Omental fat pad (tissue), 4 donors: ENCODE results near the gene TRIM17. TPM values are rescaled to one million over a fixed set of nuclear protein-coding genes. Genes with fewer than 3 reads are reported as not detected.
"Not testable (repeated sequence)": the region's sequence is repeated elsewhere in the genome, so short reads cannot be mapped to it uniquely, and the experiment has no call there.

Experiments used
- ATAC-seq: fragments of 150-250 bp; one replicate; pipeline ENCODE4 v1.9.1; 2016; ENCODE audit warnings: mild to moderate bottlenecking, moderate library complexity; ENCODE audit not compliant: low FRiP score
- DNase-seq: peaks from one replicate; pipeline ENCODE4 v3.0.0-alpha.2; 2019; ENCODE audit warnings: low spot score
- total RNA-seq, 4 donors: library from RNA; depleted of rRNA; stranded (reverse); fragments of >200 nt; gene quantifications; one replicate each; pipeline ENCODE4 v1.1.0, GENCODE V29; 2016
- TF ChIP-seq, protein P1 (sequence below), 3 donors: fragments of 450-650 bp; IDR thresholded peaks; one replicate each; pipeline ENCODE4 v1.5.1; 2016 to 2017; ENCODE audit warnings: antibody characterized with exemption in 3 of 3, mild to moderate bottlenecking in 3 of 3, moderate library complexity in 2 of 3

TRIM17 gene
- total RNA-seq, 4 donors from 2014 or later, result 0.96 to 3.3 (median 1.7) TPM; not detected in 1

DNA sequence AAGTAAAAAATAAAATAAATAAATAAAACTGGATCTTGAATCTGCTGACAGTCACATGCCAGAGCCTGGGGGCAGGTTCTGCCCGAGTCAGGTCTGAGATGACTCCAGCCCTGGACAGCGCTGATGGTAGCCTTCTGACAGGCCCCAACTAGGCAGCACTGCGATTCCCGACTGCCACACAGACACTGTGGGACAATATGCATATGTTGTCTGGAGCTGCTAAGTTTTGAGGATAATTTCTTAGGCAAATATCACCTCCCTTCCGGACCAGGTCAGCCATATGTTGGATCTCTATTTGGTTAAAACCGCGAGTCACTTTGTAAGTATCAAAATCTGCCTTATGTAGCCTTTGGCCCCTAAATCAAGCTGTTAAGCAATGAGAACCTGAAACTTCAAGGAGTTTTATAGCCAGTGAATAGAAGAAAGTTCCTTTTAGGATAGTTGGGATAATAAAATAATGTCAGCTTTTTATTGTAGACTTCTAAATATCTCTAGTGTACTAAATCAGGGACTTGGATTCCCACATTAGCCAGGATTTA, 20.8 kb upstream of the TRIM17 start:
- TF ChIP-seq, protein P1, sequence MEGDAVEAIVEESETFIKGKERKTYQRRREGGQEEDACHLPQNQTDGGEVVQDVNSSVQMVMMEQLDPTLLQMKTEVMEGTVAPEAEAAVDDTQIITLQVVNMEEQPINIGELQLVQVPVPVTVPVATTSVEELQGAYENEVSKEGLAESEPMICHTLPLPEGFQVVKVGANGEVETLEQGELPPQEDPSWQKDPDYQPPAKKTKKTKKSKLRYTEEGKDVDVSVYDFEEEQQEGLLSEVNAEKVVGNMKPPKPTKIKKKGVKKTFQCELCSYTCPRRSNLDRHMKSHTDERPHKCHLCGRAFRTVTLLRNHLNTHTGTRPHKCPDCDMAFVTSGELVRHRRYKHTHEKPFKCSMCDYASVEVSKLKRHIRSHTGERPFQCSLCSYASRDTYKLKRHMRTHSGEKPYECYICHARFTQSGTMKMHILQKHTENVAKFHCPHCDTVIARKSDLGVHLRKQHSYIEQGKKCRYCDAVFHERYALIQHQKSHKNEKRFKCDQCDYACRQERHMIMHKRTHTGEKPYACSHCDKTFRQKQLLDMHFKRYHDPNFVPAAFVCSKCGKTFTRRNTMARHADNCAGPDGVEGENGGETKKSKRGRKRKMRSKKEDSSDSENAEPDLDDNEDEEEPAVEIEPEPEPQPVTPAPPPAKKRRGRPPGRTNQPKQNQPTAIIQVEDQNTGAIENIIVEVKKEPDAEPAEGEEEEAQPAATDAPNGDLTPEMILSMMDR (IDR thresholded peaks at IDR 0.05), result no peak
- ATAC-seq (no peak), DNase-seq (no peak)

GRCh38 chr1:228434689-228435088, 18.0 kb upstream of the TRIM17 start:
- TF ChIP-seq, protein P1 (IDR thresholded peaks at IDR 0.05), result no peak
- DNase-seq (no peak), ATAC-seq (no peak)

GRCh38 chr1:228433337-228434053, 16.8 kb upstream of the TRIM17 start:
- not testable (repeated sequence) for DNase-seq, ATAC-seq

DNA sequence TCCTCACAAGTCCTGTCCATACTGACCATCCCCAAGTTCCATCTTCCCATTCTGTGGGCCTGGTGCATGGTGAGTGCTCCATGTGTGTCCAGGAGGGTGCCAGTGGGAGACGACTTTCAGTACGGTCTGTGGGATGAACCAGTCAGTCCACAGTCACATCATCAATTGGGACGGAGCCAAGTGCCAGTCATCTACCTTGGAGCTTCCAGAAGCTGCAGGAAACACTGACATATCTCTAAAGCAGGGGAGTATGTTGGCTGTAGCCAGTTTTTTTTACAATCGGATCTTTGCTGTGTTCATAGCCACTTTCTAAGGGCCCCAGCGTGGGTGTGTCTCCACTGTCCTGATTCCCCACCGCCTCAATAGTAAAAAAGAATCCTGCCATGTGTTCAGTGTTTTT, 13.6 kb upstream of the TRIM17 start:
- TF ChIP-seq, protein P1 (IDR thresholded peaks at IDR 0.05), result no peak
- DNase-seq (no peak), ATAC-seq (no peak)

DNA sequence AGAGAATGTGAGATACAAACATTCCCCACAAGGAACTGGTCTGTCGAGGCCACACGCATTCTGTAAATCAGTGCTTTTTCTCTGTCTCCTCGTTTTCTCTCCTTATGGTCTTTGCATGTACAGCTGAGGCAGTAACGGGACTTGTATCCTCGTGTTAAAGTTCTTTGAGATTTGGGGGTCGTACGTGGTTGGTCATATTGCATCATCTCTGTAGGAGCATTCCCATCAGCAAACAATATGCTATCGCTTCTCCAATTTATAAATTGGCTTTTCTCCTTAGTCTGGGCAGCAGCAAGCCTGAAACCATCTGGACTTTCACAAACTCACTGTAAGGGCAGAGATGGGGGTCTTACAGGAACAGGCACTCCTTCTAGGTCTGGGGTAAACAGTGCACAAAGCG, 13.0 kb upstream of the TRIM17 start:
- no peak for ATAC-seq
- no peak for DNase-seq
- TF ChIP-seq, protein P1 (IDR thresholded peaks at IDR 0.05), result no peak

DNA sequence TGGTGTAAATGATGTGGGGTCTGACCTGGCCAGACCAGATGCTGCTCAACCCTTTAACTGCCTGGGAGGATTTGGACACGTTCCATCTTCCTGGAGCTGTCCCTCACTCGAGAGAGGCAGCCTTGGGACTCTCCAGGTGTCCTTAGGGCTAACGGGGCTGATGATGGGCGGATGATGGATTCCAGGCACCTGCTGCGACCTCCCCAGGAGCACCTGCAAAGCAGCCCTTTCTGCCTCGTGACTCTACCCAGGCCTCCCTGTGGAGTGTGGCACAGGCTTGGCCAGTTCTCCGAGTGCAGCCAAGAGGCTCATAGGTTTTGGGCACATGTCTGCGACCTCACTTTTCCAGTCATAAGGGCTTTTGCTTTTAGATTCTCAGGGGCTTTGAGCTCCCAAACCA, 12.3 kb upstream of the TRIM17 start:
- TF ChIP-seq, protein P1 (IDR thresholded peaks at IDR 0.05), result no peak
- no peak for ATAC-seq
- no peak for DNase-seq

DNA sequence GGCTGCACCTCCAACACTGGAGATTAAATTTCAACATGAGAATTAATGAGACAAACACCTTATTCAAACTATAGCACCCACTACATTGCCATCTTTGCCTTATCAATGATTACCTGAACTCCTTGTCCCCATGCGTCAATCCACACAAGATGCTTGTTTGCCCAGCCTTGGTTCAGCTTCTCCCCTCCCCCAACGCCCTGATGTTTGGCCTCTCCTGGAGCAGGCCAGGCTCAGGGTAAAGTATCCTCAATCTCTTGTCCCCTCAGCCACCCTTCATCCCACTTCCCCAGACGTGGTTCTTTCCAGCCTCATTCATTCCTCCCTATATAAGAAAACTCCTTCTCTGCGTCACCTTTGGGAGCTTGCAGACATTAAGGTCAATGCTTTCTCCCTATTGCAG, 11.8 kb upstream of the TRIM17 start:
- no peak for DNase-seq
- TF ChIP-seq, protein P1 (IDR thresholded peaks at IDR 0.05), result no peak
- no peak for ATAC-seq
